NCI-H446 (cell line): ENCODE data around the gene MT1E.
"Not testable (repeated sequence)": the region's sequence is repeated elsewhere in the genome, so short reads cannot be mapped to it uniquely, and the experiment has no call there.

Experiments used
- DNase-seq, 2 experiments: peaks; one replicate each; lab custom pipeline; 2025; lab: John Stamatoyannopoulos, UW

Gene MT1E

GRCh38 chr16:56645838-56646237, 20.3 kb downstream of the MT1E start:
- DNase-seq, result no peak

GRCh38 chr16:56647641-56648431, 22.3 kb downstream of the MT1E start:
- DNase-seq, result no peak

- DNase-seq, result no peak
Observed at GRCh38 chr16:56649271-56649670, 23.7 kb downstream of the MT1E start.

GRCh38 chr16:56649820-56650219, 24.2 kb downstream of the MT1E start:
- no peak for DNase-seq

DNA sequence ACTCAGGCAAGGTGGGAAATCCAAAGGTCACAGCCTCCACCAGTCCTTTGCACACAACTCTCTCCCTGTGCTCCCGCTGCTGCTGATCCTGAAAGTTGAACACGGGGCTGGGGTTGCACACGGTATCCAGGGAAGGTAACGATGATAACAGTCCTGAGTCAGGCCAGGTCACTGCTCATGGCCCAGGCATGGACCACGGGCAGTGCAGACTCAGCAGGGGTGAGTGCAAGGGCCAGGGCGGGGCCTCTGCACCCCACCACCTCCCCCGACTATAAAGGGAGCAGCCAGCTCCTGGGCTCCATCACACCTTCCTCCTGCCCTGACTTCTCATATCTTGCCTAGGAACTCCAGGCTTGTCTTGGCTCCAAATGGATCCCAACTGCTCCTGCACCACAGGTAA, 26.0 kb downstream of the MT1E start, which contains the start of gene MT1B:
MT1B (plus strand) TSS at position 301 of the 400 bp plus-strand sequence; CDS start at position 369, 68 bp downstream.
- no peak for DNase-seq

DNA sequence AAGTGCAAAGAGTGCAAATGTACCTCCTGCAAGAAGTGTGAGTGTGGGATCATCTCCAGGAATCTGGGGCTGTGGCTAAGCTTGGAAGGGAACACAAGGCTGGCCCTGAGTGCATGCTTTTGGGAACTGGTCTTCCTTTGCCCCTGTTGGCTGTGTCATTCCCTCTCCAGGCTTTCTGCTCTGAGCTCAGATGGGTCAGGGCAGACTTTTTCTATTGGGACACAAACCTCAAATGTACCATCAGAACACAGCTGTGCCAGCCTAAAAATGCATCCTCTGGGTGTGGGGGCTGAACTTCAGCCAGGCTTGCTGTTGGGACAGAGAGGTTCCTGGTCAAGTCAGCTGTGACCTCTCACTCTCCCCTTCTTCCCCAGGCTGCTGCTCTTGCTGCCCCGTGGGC, 27.0 kb downstream of the MT1E start:
- no peak for DNase-seq

GRCh38 chr16:56653218-56653617, 27.6 kb downstream of the MT1E start:
- no peak for DNase-seq

- no peak for DNase-seq
Observed at GRCh38 chr16:56657555-56658326, 32.2 kb downstream of the MT1E start, which contains the start of gene MT1F. MT1F (plus strand) TSS chr16:56657959; CDS start chr16:56658059, 100 bp downstream.

GRCh38 chr16:56658327-56658875, 32.8 kb downstream of the MT1E start:
- DNase-seq, result no peak

GRCh38 chr16:56662357-56663354, 37.1 kb downstream of the MT1E start:
- no peak for DNase-seq

GRCh38 chr16:56664506-56664905, 38.9 kb downstream of the MT1E start:
- DNase-seq, result no peak

- not testable (repeated sequence) for DNase-seq
Observed at GRCh38 chr16:56665286-56666261, 40.0 kb downstream of the MT1E start.

GRCh38 chr16:56667581-56668571, 42.3 kb downstream of the MT1E start, which contains the start of gene MT1G:
MT1G (minus strand) TSS chr16:56668065; CDS start chr16:56667993, 72 bp downstream.
- DNase-seq, result no peak

- no peak for DNase-seq
Observed at GRCh38 chr16:56669005-56669839, 43.6 kb downstream of the MT1E start, which contains the start of gene MT1H. MT1H (plus strand) TSS chr16:56669814; CDS start chr16:56669885, 71 bp downstream.

GRCh38 chr16:56669840-56670619, 44.4 kb downstream of the MT1E start:
- no peak for DNase-seq

- no peak for DNase-seq
Observed at GRCh38 chr16:56670620-56670934, 45.0 kb downstream of the MT1E start.

GRCh38 chr16:56671691-56672090, 46.1 kb downstream of the MT1E start:
- DNase-seq, result peak; percentile 3 to 15
